GM13977 (cell line): ENCODE results near the gene GRIN2A.

Source experiments
- DNase-seq: peaks from one replicate; pipeline ENCODE4 v3.0.0; 2012; ENCODE audit warnings: low spot score
- CTCF ChIP-seq: IDR thresholded peaks from 2 replicates; pipeline ENCODE4 v1.5.1; 2012; ENCODE audit warnings: mild to moderate bottlenecking, control low read depth; ENCODE audit not compliant: insufficient read depth; ENCODE audit errors: extremely low read depth, missing control alignments
- in situ Hi-C: fragments of 300-500 bp; cut with MboI; formaldehyde crosslinking; loops from one replicate; pipeline ENCODE4 v1.12.0; 2022; ENCODE audit warnings: low sequenced_read_pairs, low pct_unique_long_range_greater_than_20kb, mixed read lengths, inconsistent platforms; ENCODE audit not compliant: unreplicated experiment

Gene GRIN2A

DNA sequence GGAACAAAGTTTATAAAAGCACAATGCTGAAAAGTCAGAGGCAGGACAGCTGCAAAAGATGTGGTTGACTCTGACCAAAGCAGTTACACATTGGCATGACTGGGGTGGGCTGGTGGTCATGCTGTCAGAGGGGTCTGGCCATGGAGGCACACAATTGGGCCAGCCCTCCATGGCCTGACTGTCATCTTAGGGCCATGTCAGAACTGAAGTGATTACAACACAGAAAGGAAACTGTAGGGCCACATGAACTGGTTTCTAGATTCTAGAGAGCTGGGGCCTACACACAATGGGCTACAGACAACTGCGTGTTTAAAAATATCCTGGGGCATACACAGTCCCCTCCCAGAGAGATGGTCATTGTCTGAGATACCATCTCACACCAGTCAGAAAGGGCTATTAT, 380.6 kb downstream of the GRIN2A start:
- DNase-seq = peak; percentile 22
- no peak for TF ChIP-seq CTCF
- in situ Hi-C loops = no loop called here

DNA sequence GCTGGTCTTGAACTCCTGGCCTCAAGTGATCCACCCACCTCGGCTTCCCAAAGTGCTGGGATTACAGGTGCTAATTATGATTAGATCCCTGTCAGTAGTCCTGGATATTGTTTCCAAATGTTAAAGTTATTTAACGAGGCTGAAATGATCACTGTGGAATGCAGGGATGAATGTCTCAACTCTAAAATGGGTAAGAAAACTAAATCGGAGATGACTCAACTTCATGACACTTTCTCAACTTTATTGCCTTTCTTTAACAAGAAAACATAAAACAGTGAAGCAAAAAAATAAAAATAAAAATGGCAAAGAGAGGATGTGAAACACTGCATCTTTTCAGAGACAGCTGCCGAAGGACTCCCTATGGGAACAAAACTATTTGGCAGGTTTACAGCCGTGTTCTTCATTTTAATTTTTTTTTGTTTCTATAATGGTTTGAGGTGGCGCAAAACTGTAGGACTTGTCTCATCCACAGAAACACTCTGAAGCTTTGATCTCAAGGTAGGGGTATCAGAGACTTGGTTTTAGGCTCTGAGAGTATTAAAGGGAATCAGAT, 382.0 kb downstream of the GRIN2A start:
- no peak for DNase-seq
- TF ChIP-seq CTCF = no peak
- in situ Hi-C loops = no loop called here

DNA sequence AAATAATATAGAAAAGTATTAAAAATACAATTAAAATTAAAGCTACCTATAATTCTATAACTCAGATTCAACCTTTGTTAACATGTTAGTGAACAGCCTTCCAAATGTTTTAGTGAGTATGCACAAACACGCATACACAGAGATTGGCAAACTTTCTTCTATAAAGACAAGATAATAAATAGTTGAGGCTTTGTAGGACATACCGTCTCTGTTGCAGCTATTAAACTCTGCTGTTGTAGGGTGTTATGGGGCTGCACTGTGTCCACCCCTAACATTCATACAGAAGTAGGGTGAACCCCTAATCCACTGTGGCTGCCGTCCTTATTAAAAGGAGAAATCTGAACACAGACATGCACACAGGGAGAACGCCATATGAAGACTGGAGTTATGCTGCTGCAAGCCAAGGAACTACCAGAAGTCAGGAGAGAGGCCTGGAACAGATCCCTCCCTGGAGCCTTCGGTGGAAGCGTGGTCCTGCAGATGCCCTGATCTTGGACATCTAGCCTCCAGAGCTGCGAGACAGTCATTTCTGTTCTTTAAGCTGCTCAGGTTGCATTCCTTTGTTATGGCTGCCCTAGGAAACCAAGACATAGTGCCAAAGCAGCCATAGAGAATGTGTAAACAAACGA, 383.2 kb downstream of the GRIN2A start:
- in situ Hi-C loops = no loop called here
- TF ChIP-seq CTCF = no peak
- no peak for DNase-seq

GRCh38 chr16:9798474-9798873, 383.8 kb downstream of the GRIN2A start:
- no peak for DNase-seq
- in situ Hi-C loops = no loop called here
- no peak for TF ChIP-seq CTCF

- no peak for DNase-seq
- in situ Hi-C loops = no loop called here
Observed at GRCh38 chr16:9797306-9797705, 384.9 kb downstream of the GRIN2A start.

DNA sequence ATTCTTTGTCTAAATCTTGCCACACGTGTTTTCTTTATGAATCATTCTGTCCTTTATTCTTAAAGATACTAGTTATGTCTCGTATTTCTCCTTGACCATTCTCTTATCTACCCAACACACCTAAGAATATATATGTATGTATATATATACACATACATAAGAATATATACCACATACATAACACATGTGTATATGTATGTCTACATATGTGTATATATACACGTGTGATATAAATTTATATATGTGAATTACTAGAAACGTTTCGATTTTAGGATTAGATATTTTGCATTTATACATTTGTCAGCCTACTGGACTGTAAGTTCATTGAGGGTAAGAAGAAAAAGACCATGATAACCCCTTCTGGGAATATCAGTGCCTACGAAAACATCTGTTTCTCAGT, 388.6 kb downstream of the GRIN2A start:
- TF ChIP-seq CTCF = no peak
- DNase-seq = no peak
- in situ Hi-C loops = no loop called here

More at GRCh38 chr16:9797306-9797705, 384.9 kb downstream of the GRIN2A start:
- TF ChIP-seq CTCF = no peak
